ENCODE results near the gene PTPA. TPM values are rescaled to one million over a fixed set of nuclear protein-coding genes. Genes with fewer than 3 reads are reported as not detected.
"Not testable (repeated sequence)": the region's sequence is repeated elsewhere in the genome, so short reads cannot be mapped to it uniquely, and the experiment has no call there.

The PTPA gene
- total RNA-seq, 4 donors from 2014 or later: 58.7 to 100 (median 71.6) TPM

- no peak overlapping the region for H3K27ac ChIP-seq
- H3K27me3 ChIP-seq: no peaks in the 10 kb centered on the region
- H3K36me3 ChIP-seq: no peaks in the 10 kb centered on the region
- no peaks in the 10 kb centered on the region for H3K9me3 ChIP-seq
- no peak overlapping the region for H3K4me3 ChIP-seq
- WGBS, 2 donors (ENCODE audit: low coverage in 1 of 2): 57 to 58% methylated on average over 4 to 8 of the region's 9 CpGs
- TF ChIP-seq EP300 (IDR thresholded peaks at IDR 0.05): no peak
- TF ChIP-seq CTCF (IDR thresholded peaks at IDR 0.05): no peak
- no peak for TF ChIP-seq POLR2A (IDR thresholded peaks at IDR 0.05)
- no peak for TF ChIP-seq POLR2AphosphoS5 (IDR thresholded peaks at IDR 0.05)
- H3K4me1 ChIP-seq: peaks cover 0 to 7% (median 0%) of the 10 kb centered on the region in 3 donors
- ATAC-seq: no peak
These were observed 73.4 kb downstream of the PTPA start for GRCh38 chr9:129184596-129185122.

- no peaks in the 10 kb centered on the region for H3K36me3 ChIP-seq
- WGBS, 2 donors (ENCODE audit: low coverage in 1 of 2): 87 to 89% methylated on average over 3 to 6 of the region's 6 CpGs
- TF ChIP-seq POLR2A (IDR thresholded peaks at IDR 0.05) (no peak), EP300 (IDR thresholded peaks at IDR 0.05) (no peak)
These were observed 74.2 kb downstream of the PTPA start for GRCh38 chr9:129185402-129185801.

GRCh38 chr9:129185991-129186390, 74.8 kb downstream of the PTPA start:
- Histone ChIP-seq H3K4me1 (peaks cover 0 to 7% (median 0%) of the 10 kb centered on the region in 3 donors), H3K9me3 (no peaks in the 10 kb centered on the region), H3K4me3 (no peak overlapping the region), H3K27ac (no peak overlapping the region), H3K27me3 (no peaks in the 10 kb centered on the region), H3K36me3 (no peaks in the 10 kb centered on the region)
- no peak for TF ChIP-seq EP300 (IDR thresholded peaks at IDR 0.05)
- 75 to 84% methylated on average over 4 of the region's 10 CpGs for WGBS, 2 donors (ENCODE audit: low coverage in 1 of 2)
- ATAC-seq: no peak

More at GRCh38 chr9:129185402-129185801, 74.2 kb downstream of the PTPA start:
- H3K4me3 ChIP-seq: no peak overlapping the region
- H3K27me3 ChIP-seq: no peaks in the 10 kb centered on the region
- H3K4me1 ChIP-seq: peaks cover 0 to 7% (median 0%) of the 10 kb centered on the region in 3 donors
- H3K9me3 ChIP-seq: no peaks in the 10 kb centered on the region
- H3K27ac ChIP-seq: no peak overlapping the region
- no peak for ATAC-seq

GRCh38 chr9:129187042-129187441, 75.8 kb downstream of the PTPA start:
- Histone ChIP-seq H3K27me3 (no peaks in the 10 kb centered on the region), H3K4me3 (no peak overlapping the region), H3K4me1 (peaks cover 0 to 7% (median 0%) of the 10 kb centered on the region in 3 donors), H3K36me3 (no peaks in the 10 kb centered on the region), H3K27ac (no peak overlapping the region), H3K9me3 (peaks cover 0 to 5% (median 0%) of the 10 kb centered on the region in 3 donors)
- TF ChIP-seq POLR2AphosphoS5 (IDR thresholded peaks at IDR 0.05): no peak
- TF ChIP-seq EP300 (IDR thresholded peaks at IDR 0.05): no peak
- no peak for TF ChIP-seq POLR2A (IDR thresholded peaks at IDR 0.05)
- TF ChIP-seq CTCF (IDR thresholded peaks at IDR 0.05): no peak
- ATAC-seq: no peak
- 60 to 100% methylated on average over 1 of the region's 1 CpG for WGBS, 2 donors (ENCODE audit: low coverage in 1 of 2)

GRCh38 chr9:129189971-129190370, 78.8 kb downstream of the PTPA start:
- H3K36me3 ChIP-seq, H3K4me3 ChIP-seq, ATAC-seq, H3K4me1 ChIP-seq, H3K27ac ChIP-seq, H3K27me3 ChIP-seq: not testable (repeated sequence)
- WGBS, 2 donors (ENCODE audit: low coverage in 1 of 2): 90 to 94% methylated on average over 7 to 8 of the region's 8 CpGs
- H3K9me3 ChIP-seq: peaks cover 0 to 11% (median 0%) of the 10 kb centered on the region in 3 donors

GRCh38 chr9:129191234-129191633, 80.0 kb downstream of the PTPA start:
- no peak for ATAC-seq
- TF ChIP-seq POLR2AphosphoS5 (IDR thresholded peaks at IDR 0.05): no peak
- no peak for TF ChIP-seq POLR2A (IDR thresholded peaks at IDR 0.05)
- no peak for TF ChIP-seq CTCF (IDR thresholded peaks at IDR 0.05)
- no peak for TF ChIP-seq EP300 (IDR thresholded peaks at IDR 0.05)

More at GRCh38 chr9:129191234-129191633, 80.0 kb downstream of the PTPA start:
- no peaks in the 10 kb centered on the region for H3K36me3 ChIP-seq
- H3K4me1 ChIP-seq: no peaks in the 10 kb centered on the region
- WGBS, 2 donors (ENCODE audit: low coverage in 1 of 2): 82 to 92% methylated on average over 2 to 5 of the region's 7 CpGs
- H3K4me3 ChIP-seq: no peak overlapping the region
- H3K27me3 ChIP-seq: no peaks in the 10 kb centered on the region
- no peak overlapping the region for H3K27ac ChIP-seq
- peaks cover 0 to 11% (median 0%) of the 10 kb centered on the region in 3 donors for H3K9me3 ChIP-seq
